Glomerular visceral epithelial cell (primary cell): Measurements from ENCODE around the gene MACROD2.

Source experiments
- DNase-seq: peaks from one replicate; pipeline ENCODE4 v3.0.0-alpha.2; 2016; ENCODE audit errors: extremely low spot score

MACROD2 gene

DNA sequence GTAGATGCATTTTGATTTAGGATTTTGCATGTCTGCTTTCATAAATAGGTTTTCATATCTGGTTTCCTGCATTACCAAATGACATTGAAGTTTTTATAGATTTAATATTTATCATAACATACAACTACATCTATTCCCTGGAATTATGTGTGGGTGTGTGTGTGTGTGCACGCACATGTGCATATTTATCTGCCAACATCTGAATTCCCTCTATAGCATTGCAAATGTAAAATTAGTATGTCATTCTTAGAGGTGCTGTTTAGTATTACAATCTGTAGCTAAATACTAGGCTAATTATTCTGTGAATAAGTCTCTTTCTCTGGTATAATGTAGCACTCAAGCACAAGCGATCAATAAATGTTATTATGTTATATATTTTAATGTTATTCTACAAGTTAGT is 820.0 kb downstream of the MACROD2 start:
- DNase-seq = no peak

DNA sequence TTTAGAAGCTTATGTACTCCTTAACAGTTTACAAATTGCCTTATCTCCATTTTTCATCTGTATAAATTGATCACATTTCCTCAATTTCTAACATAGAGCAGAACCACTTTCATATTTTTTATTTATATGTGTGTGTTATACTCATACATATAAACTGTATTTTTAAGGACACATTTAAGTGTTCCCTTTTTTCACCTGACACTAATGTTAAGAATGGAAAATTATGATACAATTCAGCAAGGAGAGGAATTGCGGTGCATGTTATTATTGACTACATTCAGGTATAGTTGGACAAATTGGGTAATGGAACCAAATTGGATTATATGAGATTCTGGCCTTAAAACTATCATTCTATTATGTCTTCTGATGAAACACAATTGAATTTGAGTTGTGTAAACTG is 821.2 kb downstream of the MACROD2 start:
- no peak for DNase-seq

DNA sequence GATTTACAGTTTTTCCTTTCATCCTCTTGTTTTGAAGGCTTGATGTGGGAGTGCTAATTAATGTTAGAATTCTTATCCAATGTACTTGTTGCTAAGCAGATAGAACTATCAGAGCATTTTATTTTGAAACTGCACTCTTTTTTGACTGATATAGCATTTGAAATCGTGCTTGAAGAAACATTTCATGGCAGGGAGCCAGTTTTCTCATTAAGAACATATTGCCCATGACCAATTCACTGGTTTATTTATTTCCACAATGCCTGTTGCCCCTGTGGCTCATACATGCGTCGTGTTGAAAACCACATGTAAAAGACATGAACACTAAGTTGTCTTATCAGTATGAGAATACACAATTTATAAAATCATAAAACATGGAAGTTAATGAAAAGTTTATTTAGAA is 821.8 kb downstream of the MACROD2 start:
- no peak for DNase-seq

DNA sequence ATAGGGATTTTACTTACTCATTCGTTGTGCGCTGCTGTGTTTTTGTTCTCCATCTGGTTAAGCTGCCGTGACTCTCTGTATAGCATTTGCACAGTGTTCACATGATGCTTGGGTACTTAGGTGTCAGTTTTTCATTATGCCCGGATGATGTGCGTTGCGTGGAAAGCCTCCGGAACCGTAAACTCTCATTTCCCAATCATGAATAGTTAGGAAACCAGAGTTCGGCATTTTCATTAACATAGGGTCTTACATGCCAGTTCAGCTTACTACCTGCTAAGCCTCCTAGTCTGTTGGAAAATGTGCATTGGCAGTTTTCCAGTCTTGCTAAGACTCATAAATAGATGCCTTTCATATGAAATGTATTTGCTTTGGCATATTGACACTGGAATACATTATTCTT is 825.5 kb downstream of the MACROD2 start:
- DNase-seq = no peak

DNA sequence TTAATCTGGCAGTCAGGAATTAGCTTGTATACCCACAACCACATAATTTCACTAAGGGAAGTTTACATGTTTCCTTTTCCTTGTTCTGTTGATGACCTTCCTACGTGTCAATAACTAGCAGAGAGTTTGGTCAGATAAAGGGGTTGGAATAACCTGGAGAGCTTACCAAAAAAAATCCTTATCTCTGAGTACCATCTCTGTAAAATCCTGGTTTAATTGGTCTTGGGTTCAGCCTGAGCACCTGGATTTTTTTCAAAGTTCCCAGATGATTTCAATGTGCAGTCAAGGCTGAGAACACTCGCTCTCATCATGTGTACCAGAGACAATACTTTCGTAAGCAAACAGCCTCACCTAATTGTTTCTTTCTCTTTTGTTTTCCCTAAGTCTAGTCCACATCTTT is 825.9 kb downstream of the MACROD2 start:
- no peak for DNase-seq

DNA sequence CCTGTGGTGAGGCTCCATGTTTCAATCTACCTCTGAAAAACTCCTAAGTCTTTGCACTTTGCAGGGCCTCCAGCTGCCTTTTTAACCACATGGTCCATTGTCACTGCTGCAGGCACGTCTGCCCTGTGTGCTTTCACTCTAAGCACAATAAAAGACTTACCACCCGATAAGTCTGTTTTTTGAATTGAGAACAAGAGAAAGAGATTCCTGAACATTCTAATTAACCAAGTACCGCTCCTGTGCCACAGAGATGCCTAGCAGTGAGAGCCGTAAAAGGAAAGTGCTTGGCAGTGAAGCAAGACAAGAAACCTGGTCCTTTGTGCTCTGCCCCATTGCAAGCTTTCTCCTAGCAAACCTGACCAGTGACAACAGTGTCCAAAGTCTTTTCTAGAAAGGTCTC is 829.7 kb downstream of the MACROD2 start:
- DNase-seq = no peak

DNA sequence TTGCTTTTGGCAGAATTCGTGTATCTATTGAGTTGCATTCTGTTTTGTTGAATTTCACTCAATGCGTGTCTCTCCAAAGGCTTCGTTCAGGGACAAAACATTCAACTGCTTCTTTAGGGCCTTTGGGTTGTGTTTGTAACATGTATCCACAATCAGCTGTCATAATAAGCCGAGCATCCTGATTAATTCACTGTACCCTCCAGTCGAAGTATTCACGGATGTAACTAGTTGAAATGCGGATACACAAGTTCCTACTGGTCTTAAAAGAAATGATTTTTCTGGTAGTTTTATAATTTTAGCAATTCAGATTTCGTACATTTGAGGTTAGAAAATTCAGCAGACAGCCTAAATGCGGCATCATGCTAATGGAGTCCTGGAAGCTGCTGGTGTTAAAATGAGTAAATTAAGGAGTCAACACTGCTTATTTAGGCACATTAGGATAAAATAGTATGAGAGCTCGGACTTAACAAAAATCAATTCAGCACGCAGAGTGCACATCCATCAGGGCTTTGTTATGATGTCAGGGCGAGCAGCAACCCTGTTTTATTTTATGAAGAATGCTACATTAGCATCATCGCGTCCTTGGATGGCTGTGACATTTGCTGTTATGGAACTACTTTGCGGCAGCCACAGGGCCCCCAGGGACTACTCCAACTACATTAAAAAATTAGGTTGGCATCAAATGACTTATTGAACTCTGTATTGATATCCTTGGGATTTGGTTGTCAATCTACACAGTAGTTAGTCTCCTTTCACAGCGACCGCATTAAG is 831.4 kb downstream of the MACROD2 start:
- DNase-seq = no peak

DNA sequence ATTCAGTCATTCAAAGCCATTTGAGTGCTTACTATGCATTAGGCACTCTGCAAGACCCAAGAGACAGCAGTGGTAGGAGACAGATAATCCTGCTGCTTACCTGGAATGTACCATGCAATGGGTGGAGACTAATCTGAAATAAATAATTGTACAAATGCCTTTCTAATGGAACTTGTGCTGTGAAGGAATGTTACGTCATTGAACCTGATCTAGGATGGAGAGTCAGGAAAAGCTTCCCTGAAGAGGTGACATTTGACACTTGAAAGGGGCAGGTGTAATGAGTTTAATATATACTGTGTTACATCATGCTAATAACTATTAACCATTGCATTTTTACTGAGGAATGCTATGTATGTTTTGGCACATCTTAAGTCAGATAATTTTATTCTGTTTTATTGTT is 833.1 kb downstream of the MACROD2 start:
- DNase-seq = no peak

DNA sequence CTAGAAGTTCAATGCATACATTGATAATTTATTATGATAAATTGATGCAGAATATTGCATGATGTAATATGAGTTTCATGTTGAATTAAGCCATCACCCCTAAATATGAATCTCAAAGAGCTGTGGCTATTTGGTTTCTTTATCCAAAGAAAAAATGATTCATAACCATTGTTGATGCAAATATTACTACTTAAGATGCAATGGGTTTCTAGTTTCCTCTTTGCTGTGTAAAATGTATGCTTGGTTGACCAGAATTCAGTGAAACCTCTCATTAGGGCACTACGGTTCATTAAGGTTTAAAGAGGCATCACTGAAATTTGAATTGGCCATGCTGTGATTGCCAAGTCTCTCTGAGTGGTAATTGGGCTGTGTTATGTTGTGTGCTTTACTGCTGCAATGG is 834.6 kb downstream of the MACROD2 start:
- DNase-seq = no peak

DNA sequence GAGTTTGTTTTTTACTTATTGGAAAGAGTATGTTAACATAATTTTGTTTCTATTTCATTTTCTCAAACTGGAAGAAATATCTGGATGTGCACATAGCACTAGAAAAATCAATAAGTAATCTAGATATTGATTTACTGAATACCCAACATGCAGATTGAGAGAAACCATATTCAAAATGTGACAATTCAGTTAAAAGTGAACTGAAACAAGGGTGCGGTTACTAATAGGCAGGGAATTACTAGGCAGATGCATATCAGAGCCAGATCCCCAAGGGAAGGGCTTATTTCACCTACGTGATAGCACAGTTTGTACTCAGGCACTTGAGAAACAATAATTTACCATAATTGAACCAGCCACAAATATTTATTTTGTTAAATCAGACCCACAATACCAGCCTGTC is 835.1 kb downstream of the MACROD2 start:
- no peak for DNase-seq

DNA sequence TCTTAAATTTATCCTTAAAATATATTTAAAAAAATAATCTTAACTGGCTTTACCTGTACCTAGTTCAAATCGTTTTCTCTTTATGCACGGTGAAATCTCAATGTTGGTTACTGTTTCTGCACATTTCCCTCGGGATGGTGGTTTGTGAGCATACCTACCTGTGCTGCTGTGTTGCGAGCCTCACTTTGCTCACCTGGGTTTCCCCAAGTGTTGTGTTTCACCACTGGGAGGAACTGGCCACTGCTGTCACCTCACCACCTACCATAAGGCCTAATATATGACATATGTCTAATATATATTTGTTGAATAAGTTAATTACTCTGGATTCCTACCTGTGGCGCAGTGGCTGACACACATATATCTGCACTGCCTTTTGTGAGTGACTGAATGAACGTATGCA is 835.6 kb downstream of the MACROD2 start:
- DNase-seq = no peak

DNA sequence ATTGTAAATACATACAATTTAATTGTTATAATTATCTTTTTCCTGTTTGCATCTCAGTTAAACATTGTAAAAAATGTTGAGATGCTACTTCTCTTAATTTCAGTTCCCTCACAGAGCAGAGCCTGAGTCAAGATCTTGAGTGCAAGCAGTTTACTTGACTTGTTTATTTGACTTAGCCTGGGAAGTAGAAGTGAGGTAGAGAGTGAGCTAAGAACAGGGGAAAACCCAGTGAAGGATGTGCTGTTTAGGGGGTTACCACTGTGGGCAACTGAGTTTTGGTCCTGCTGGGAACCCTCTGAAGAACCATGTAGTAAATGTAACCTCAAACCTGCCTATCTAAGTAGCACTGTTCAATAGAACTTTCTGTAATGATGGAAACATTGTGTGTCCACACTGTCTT is 837.3 kb downstream of the MACROD2 start:
- DNase-seq = no peak

DNA sequence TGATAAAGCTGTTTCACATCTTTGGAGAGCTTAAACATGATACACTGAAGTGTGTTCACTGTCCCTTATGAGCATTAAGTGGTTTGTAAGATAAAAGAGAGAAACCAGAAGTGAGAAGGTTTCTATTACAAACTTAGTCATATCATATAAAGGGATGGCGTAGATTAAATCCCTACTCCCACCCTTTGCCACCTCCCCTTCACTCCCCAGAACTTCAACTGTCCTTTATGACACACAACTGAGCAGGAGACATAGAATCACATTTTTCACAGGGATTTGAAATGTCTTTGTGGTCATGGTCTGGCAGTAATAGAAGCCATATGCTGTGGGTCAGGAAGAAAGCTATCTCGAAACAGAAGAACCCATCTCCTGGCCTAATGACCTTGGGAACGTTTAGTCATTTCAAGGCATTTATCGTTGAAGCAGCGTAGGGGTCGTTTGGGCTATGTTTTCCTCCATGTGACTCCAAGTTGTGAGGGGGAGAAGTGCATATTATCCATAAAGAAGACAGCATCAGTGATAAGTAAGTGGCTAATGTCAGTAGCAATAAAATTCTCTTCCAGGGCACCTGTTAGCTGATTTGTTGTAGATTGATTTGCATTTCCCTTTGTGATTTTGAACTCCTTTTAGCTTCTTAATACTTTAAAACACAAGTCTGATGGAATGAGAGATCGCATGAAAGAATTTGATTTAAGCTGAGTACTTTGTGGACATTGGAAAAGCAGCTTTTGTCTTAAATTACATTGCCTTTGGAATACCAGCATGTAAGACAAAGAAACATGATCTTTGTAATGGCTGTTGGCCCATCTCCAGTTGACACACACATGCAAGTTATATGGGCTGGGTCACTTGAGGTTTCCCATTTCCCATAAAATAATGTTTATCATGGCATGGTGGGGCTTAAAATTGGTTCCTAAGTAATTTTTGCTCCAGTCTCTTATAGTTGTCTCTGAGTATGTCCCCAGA is 843.6 kb downstream of the MACROD2 start:
- no peak for DNase-seq

DNA sequence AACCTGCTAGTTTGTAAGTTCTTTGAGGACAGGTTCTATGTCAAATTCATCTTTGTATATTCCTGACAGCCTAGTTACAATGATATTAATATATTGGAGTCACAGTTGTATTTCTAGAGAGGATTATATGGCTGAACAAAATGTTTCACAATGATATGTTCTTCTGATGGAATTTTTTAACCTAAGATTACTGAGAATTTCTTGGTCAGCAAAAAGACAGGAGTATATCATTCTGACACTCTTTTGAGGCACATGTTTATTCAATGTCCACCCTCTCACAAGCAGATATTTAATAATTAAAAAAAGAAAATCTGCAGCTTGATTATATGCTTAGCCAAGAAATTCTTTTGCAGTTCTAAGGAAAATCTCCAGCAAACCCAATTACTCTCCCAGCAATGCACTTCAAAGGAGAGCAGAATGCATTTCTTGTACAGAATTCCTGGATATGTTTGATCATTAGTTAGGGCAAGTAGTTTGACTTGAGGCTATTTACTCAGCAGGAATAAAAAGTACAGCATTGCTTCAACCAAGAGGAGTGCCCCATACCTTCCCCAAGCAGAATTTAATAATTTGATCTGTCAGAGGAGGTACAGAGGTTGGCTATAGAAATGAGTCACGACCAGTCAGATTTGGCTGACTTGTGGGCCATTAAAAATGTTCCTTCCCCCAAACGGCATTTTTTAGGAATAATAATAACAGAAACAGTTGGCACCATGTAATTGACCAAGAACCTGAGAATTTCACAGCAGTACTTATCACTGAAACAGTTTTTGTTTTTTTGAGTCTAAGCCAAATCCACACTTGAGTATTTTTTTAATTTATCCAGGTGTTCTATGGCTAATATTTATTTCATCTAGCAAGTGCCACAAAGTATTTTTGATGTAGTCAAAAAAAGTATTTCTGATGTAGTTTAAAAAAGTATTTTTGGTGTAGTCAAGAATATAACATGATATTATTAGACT is 850.2 kb downstream of the MACROD2 start:
- DNase-seq = no peak

DNA sequence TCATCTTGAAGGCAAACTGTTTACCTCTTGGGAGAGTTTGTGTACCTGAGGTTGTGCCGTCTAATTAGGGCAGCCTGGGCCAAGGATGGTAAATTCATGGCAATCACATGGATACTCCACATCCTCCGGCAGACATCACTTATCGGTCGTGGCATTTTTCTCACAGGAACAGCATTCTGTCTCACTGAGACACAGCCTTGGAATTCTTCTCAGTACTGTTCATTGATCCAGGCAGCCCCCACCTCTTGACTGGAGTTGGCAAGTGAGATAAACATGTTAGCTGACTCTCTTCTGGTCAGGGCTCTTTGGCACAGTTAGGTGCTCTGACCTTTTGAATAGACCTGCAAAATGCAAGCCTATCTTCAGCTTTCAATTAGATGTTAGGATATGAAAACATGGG is 853.5 kb downstream of the MACROD2 start:
- DNase-seq = no peak

DNA sequence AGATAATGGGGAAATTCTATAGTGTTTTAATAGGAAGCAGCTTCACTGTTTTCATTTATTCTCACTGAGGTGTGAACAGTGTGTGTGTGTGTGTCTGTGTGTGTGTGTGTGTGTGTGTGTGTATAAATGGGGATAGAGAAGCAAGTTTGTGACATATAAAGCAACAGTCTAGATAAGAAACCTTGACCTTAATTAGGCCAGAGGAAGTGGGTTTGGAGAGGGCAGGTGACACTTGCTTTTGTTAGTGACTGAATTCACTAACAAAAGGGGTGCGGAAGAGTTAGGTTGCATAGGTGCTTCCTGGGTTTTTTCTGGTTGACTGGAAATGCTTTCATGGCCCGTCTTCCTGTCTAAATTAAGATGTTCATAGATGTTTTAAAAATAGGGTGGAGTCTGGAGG is 857.8 kb downstream of the MACROD2 start:
- DNase-seq = no peak

DNA sequence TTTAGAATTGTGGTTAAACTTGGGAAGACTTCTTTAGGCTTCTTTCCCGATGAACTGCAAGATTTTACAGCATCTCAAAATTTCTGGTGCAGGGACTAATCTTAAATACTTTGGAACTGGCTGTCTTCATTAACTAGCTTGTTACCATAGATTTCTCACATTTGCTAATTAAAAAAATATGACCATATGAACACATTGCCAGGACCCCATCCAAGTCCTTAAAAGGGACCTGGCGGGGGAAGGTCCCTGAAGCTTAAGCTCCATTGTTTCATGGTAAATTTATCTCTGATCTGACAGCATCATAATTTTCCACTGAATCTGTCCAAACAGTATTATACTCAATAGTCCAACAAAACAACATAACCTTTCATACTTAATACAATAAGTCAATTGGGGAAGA is 859.9 kb downstream of the MACROD2 start:
- no peak for DNase-seq

DNA sequence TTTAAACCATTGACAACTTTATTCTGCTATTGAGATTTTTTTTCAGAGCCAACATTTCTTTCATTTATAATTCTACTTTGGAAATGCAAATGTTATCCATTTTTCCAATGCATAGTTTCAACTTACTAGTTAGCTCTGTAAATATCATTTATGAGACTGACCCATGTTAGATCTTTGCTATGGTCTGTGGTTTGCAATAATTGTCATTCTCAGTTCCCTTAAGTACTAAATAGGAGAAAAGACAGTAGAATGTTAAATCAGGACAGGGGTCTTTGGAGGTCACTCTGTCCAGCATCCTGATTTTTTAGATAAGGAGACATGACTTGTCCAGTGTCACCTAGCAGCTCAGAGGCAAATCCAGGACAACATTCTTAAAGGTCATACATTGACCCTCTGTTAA is 864.3 kb downstream of the MACROD2 start:
- no peak for DNase-seq

DNA sequence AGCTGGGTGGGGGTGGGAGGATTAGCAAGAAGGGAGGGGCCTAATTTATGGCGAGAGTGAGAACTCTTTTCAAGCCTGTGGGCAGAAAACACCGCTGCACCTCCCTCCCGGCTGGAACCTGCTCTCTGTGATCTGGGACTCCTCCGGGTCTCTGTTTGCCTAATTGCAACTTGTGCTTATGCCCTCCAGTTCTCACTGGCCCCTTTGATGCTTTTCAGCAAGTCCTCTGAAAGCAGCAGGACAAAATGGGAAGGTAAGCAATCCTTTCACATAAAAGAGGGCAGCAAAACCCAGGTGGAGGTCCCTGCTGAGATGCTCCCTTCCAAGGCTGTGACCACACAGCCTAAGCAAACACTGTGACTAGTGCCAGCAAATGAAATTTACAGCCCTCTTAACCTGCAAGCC is 865.1 kb downstream of the MACROD2 start:
- DNase-seq = no peak

DNA sequence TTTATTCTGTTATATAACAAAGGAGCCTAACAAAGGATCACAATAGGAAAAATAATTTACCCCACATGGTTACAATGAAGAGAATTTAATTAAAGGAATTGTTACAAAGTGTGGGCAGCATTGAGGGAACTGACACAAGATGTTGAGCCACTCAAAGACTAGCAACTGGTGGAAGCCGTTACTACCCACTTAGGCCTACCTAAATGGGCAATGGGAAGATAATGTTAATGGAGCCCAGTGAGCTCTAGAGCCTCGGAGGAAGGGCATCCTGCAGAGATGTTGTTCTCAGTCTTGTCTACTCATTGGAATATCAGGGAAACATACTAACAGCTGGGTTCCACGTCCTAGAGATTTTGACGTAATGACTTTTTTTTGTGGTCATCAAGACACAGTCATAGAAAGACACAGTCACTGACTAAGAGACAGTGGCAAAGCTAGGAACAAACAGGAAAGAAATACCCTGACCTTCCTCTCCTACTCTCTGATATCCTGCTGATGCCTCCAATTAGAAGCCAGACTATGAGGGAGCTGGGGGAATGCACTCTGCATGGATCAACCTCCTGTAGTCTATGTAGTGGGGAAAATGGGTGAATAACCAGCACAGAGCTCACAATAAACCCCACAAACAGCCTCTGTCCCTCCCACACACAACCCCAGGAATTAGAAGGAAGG is 865.8 kb downstream of the MACROD2 start:
- DNase-seq = no peak

DNA sequence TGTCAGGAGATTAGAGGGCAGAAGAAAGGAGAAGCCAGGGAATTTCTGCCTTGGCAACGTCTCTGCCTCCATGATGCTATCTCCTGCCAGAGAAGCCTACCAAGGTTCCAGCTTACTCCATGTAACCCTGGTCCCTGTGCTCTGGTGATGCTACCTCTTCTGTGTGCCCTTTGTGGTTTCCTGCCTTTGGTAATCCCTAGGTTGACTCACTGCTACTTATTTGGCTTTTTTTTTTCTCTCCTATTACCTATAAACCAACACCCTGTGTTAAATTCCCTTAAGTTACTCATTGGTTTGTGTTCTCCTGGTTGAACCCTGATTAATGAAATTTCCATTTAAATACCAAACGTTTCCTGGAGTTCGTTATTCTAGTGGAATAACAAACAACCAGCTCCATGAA is 869.9 kb downstream of the MACROD2 start:
- DNase-seq = peak; percentile 28
